SK-N-SH treated with all-trans-retinoic acid at 6 μM for 48 hours (cell line): ENCODE data around the gene PEPD.
"Not testable (repeated sequence)": the region's sequence is repeated elsewhere in the genome, so short reads cannot be mapped to it uniquely, and the experiment has no call there.

Source experiments
- ATAC-seq: fragments of 200-7000 bp; cut with Tn5 transposase; 3 replicates; pipeline ENCODE4 v1.9.1; 2020; ENCODE audit warnings: mild to moderate bottlenecking, moderate library complexity
- ARNTL ChIP-seq: fragments of 450-650 bp; formaldehyde crosslinking; IDR thresholded peaks from 2 replicates; pipeline ENCODE4 v1.5.0; 2020; ENCODE audit warnings: low read depth, mild to moderate bottlenecking, moderate library complexity, borderline replicate concordance
- BACH2 ChIP-seq: fragments of 250-450 bp; sonication (Bioruptor Pico); IDR thresholded peaks from 2 replicates; pipeline ENCODE4 v1.9.0; 2021; ENCODE audit warnings: mild to moderate bottlenecking, borderline replicate concordance
- CSDC2 ChIP-seq: fragments of 250-450 bp; sonication (Bioruptor Pico); IDR thresholded peaks from 2 replicates; pipeline ENCODE4 v1.5.0; 2020; ENCODE audit warnings: mild to moderate bottlenecking, moderate library complexity
- ESRRG ChIP-seq: fragments of 250-450 bp; sonication (Bioruptor Pico); IDR thresholded peaks from 2 replicates; pipeline ENCODE4 v1.6.1; 2021; ENCODE audit warnings: mild to moderate bottlenecking
- GLIS3 ChIP-seq: fragments of 250-450 bp; sonication (Bioruptor Pico); IDR thresholded peaks from 2 replicates; pipeline ENCODE4 v1.5.0; 2020; ENCODE audit warnings: mild to moderate bottlenecking, moderate library complexity
- ISL1 ChIP-seq: fragments of 250-450 bp; sonication (Bioruptor Pico); IDR thresholded peaks from 2 replicates; pipeline ENCODE4 v2.1.2; 2022; ENCODE audit warnings: mild to moderate bottlenecking, moderate library complexity
- OSR1 ChIP-seq: fragments of 250-450 bp; sonication (Bioruptor Pico); IDR thresholded peaks from 2 replicates; pipeline ENCODE4 v1.8.0; 2022; ENCODE audit warnings: moderate library complexity, mild to moderate bottlenecking, inconsistent platforms
- POU6F1 ChIP-seq: fragments of 250-450 bp; sonication (Bioruptor Pico); IDR thresholded peaks from 2 replicates; pipeline ENCODE4 v1.8.0; 2021; ENCODE audit warnings: low read depth, mild to moderate bottlenecking, moderate library complexity, borderline replicate concordance
- PPARA ChIP-seq: fragments of 250-450 bp; sonication (Bioruptor Pico); IDR thresholded peaks from 2 replicates; pipeline ENCODE4 v1.5.0; 2020; ENCODE audit warnings: mild to moderate bottlenecking, borderline replicate concordance
- RARB ChIP-seq: fragments of 250-450 bp; sonication (Bioruptor Pico); IDR thresholded peaks from 2 replicates; pipeline ENCODE4 v1.8.0; 2021; ENCODE audit warnings: mild to moderate bottlenecking, moderate library complexity
- SNAI2 ChIP-seq: fragments of 250-450 bp; sonication (Bioruptor Pico); IDR thresholded peaks from 2 replicates; pipeline ENCODE4 v1.5.0; 2020; ENCODE audit warnings: mild to moderate bottlenecking, moderate library complexity
- TCF4 ChIP-seq: fragments of 250-450 bp; sonication (Bioruptor Pico); IDR thresholded peaks from 2 replicates; pipeline ENCODE4 v1.8.0; 2021; ENCODE audit warnings: mild to moderate bottlenecking, moderate library complexity, borderline replicate concordance
- TOX ChIP-seq: fragments of 250-450 bp; sonication (Bioruptor Pico); IDR thresholded peaks from 2 replicates; pipeline ENCODE4 v1.8.0; 2021; ENCODE audit warnings: mild to moderate bottlenecking, moderate library complexity, borderline replicate concordance
- TSHZ2 ChIP-seq: fragments of 250-450 bp; sonication (Bioruptor Pico); IDR thresholded peaks from 2 replicates; pipeline ENCODE4 v1.5.0; 2020; ENCODE audit warnings: mild to moderate bottlenecking, moderate library complexity
- ZC3H10 ChIP-seq: fragments of 250-450 bp; sonication (Bioruptor Pico); IDR thresholded peaks from 2 replicates; pipeline ENCODE4 v1.5.1; 2021; ENCODE audit warnings: mild to moderate bottlenecking, moderate library complexity
- ZFP3 ChIP-seq: fragments of 250-450 bp; sonication (Bioruptor Pico); IDR thresholded peaks from 2 replicates; pipeline ENCODE4 v1.5.0; 2020; ENCODE audit warnings: mild to moderate bottlenecking, moderate library complexity
- ZNF565 ChIP-seq: fragments of 450-650 bp; formaldehyde crosslinking; conservative IDR thresholded peaks from 2 replicates; pipeline ENCODE4 v1.5.0; 2020; ENCODE audit warnings: low read depth, mild to moderate bottlenecking, moderate library complexity
- ZNF70 ChIP-seq: fragments of 450-650 bp; formaldehyde crosslinking; IDR thresholded peaks from 2 replicates; pipeline ENCODE4 v1.5.0; 2020; ENCODE audit warnings: mild to moderate bottlenecking, moderate library complexity
- ZNF8 ChIP-seq: fragments of 450-650 bp; formaldehyde crosslinking; IDR thresholded peaks from 2 replicates; pipeline ENCODE4 v1.5.0; 2020; ENCODE audit warnings: mild to moderate bottlenecking, moderate library complexity
- TF ChIP-seq, protein P1 (sequence below): fragments of 250-450 bp; sonication (Bioruptor Pico); IDR thresholded peaks from 2 replicates; pipeline ENCODE4 v1.5.1; 2020; ENCODE audit warnings: low read depth, mild to moderate bottlenecking, moderate library complexity
- TF ChIP-seq, protein P2 (sequence below): fragments of 250-450 bp; sonication (Bioruptor Pico); IDR thresholded peaks from 2 replicates; pipeline ENCODE4 v1.8.0; 2020; ENCODE audit warnings: mild to moderate bottlenecking, moderate library complexity, borderline replicate concordance

The PEPD gene

DNA sequence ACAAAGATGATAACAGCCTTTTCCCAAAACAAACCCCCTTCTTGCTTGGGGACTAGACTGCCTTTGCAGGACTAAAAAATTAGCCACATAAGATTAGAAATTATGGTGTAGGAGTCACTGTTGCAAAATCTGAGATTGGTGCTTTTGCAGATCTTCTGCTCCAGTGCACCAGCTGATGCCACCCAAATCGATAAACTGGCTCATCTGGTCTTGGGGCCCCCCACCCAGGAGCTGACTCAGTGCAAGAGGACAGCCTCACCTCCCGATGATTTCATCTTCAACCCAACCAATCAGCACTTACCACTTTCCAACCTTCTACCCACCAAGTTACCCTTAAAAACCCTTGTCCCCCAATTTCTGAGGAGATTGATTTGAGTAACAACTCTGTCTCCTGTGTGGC, 47.1 kb upstream of the PEPD start:
- ATAC-seq: no peak
- no peak for TF ChIP-seq ZC3H10
- no peak for TF ChIP-seq RARB (CRISPR knock-in tag)
- TF ChIP-seq ESRRG: no peak
- TF ChIP-seq, protein P1, sequence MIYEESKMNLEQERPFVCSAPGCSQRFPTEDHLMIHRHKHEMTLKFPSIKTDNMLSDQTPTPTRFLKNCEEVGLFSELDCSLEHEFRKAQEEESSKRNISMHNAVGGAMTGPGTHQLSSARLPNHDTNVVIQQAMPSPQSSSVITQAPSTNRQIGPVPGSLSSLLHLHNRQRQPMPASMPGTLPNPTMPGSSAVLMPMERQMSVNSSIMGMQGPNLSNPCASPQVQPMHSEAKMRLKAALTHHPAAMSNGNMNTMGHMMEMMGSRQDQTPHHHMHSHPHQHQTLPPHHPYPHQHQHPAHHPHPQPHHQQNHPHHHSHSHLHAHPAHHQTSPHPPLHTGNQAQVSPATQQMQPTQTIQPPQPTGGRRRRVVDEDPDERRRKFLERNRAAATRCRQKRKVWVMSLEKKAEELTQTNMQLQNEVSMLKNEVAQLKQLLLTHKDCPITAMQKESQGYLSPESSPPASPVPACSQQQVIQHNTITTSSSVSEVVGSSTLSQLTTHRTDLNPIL (CRISPR knock-in tag): no peak
- TF ChIP-seq TSHZ2 (CRISPR knock-in tag): no peak
- TF ChIP-seq CSDC2 (CRISPR knock-in tag): no peak
- no peak for TF ChIP-seq TCF4 (CRISPR knock-in tag)
- no peak for TF ChIP-seq TOX (CRISPR knock-in tag)
- no peak for TF ChIP-seq ZFP3 (CRISPR knock-in tag)

DNA sequence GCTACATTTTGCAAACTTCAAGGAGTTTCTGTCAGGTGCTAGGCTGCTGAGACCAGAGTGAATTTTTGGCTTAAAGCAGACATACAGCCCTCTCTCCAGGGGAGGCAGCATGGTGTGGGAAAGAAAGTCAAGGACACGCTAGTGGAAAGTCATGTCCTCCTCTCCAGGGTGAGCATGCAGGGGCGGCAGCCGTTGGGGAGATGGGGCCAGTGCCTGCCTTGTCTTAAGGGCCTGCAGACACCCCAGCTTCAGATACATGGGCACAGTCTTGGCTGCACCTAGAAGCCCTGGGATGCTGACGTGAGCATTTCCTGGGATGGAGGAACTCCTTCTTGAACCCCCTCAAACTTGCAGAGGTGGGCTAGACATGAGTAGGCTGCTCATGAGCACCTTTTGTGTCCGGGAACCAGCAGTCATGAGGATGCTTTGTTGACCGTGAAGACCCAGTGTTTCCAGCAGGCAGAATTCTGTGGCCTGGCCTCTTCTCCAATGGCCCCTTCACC, 43.3 kb upstream of the PEPD start:
- ATAC-seq: no peak
- no peak for TF ChIP-seq ZNF8
- TF ChIP-seq ZNF565: no peak
- no peak for TF ChIP-seq ESRRG
- TF ChIP-seq TCF4 (CRISPR knock-in tag): no peak
- TF ChIP-seq BACH2 (CRISPR knock-in tag): no peak
- no peak for TF ChIP-seq PPARA (CRISPR knock-in tag)
- TF ChIP-seq ARNTL (CRISPR knock-in tag): no peak
- TF ChIP-seq TSHZ2 (CRISPR knock-in tag): no peak
- TF ChIP-seq ISL1 (CRISPR knock-in tag): no peak

DNA sequence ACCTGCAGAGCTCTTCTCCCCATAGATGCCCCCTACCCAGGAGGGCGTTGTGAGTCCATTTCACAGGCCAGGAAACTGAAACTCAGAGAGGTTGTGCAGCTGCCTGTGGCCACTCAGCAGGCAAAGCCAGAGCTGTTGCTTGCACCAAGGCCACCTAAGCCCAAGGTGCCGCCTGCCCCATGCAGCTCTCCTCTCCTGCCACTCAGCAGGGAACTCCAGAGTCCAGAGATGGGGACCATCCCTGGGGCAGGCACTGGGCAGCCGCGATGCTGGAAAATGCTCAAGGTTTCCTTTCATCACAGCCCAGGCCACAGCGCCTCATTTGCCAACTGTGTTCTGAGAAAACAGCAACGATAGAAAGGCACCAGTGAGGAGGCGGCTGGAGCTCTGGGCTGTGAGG, 41.0 kb upstream of the PEPD start:
- no peak for ATAC-seq
- no peak for TF ChIP-seq RARB (CRISPR knock-in tag)
- TF ChIP-seq ZNF565: no peak
- no peak for TF ChIP-seq TCF4 (CRISPR knock-in tag)
- TF ChIP-seq SNAI2: no peak
- TF ChIP-seq ZFP3 (CRISPR knock-in tag): no peak
- no peak for TF ChIP-seq GLIS3
- no peak for TF ChIP-seq OSR1 (CRISPR knock-in tag)
- TF ChIP-seq ESRRG: no peak
- no peak for TF ChIP-seq ZC3H10
- TF ChIP-seq PPARA (CRISPR knock-in tag): no peak
- no peak for TF ChIP-seq POU6F1 (CRISPR knock-in tag)
- TF ChIP-seq, protein P1 (CRISPR knock-in tag): no peak
- TF ChIP-seq, protein P2, sequence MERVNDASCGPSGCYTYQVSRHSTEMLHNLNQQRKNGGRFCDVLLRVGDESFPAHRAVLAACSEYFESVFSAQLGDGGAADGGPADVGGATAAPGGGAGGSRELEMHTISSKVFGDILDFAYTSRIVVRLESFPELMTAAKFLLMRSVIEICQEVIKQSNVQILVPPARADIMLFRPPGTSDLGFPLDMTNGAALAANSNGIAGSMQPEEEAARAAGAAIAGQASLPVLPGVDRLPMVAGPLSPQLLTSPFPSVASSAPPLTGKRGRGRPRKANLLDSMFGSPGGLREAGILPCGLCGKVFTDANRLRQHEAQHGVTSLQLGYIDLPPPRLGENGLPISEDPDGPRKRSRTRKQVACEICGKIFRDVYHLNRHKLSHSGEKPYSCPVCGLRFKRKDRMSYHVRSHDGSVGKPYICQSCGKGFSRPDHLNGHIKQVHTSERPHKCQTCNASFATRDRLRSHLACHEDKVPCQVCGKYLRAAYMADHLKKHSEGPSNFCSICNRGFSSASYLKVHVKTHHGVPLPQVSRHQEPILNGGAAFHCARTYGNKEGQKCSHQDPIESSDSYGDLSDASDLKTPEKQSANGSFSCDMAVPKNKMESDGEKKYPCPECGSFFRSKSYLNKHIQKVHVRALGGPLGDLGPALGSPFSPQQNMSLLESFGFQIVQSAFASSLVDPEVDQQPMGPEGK (CRISPR knock-in tag): no peak
- no peak for TF ChIP-seq ZNF70 (CRISPR knock-in tag)
- no peak for TF ChIP-seq CSDC2 (CRISPR knock-in tag)
- TF ChIP-seq ARNTL (CRISPR knock-in tag): no peak
- TF ChIP-seq ZNF8: no peak
- TF ChIP-seq, all 23 proteins: peak for 0

DNA sequence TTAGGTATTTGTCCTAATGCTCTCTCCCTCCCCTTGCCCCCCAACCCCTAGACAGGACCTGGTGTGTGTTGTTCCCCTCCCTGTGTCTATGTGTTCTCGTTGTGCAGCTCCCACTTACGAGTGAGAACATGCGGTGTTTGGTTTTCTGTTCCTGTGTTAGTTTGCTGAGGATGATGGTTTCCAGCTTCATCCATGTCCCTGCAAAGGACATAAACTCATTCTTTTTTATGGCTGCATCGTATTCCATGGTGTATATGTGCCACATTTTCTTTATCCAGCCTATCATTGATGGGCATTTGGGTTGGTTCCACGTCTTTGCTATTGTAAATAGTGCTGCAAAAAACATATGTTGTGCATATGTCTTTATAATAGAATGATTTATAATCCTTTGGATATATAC, 40.1 kb upstream of the PEPD start:
- not testable (repeated sequence) for ATAC-seq
